HepG2 (cell line): Measurements from ENCODE around the gene GNG10. TPM values are rescaled to one million over a fixed set of nuclear protein-coding genes. Genes with fewer than 3 reads are reported as not detected.

ENCODE experiments used
- ARNT ChIP-seq: fragments of 450-650 bp; IDR thresholded peaks from 2 replicates; pipeline ENCODE4 v1.6.1; 2017
- FOSL2 ChIP-seq: sonication (generic); formaldehyde crosslinking; IDR thresholded peaks from 2 replicates; pipeline ENCODE4 v1.4.0; 2020; ENCODE audit warnings: missing genetic modification reagents
- HDAC1 ChIP-seq: sonication (generic); formaldehyde crosslinking; IDR thresholded peaks from 2 replicates; pipeline ENCODE4 v1.5.1; 2020; ENCODE audit warnings: mild to moderate bottlenecking, missing genetic modification reagents
- IKZF4 ChIP-seq: sonication (generic); formaldehyde crosslinking; IDR thresholded peaks from 2 replicates; pipeline ENCODE4 v1.5.1; 2020; ENCODE audit warnings: borderline replicate concordance, mild to moderate bottlenecking, low read depth, missing genetic modification reagents; ENCODE audit errors: not compliant biosample characterization
- JUND ChIP-seq: sonication (generic); formaldehyde crosslinking; IDR thresholded peaks from 2 replicates; pipeline ENCODE4 v1.8.0; 2022; ENCODE audit warnings: mild to moderate bottlenecking, missing genetic modification reagents
- MAF1 ChIP-seq: sonication (generic); formaldehyde crosslinking; IDR thresholded peaks from 2 replicates; pipeline ENCODE4 v1.5.0; 2020; ENCODE audit warnings: missing genetic modification reagents, borderline replicate concordance
- MATR3 ChIP-seq: sonication (generic); formaldehyde crosslinking; IDR thresholded peaks from 2 replicates; pipeline ENCODE4 v1.4.0; 2020; ENCODE audit warnings: missing genetic modification reagents
- SALL1 ChIP-seq: sonication (generic); formaldehyde crosslinking; IDR thresholded peaks from 2 replicates; pipeline ENCODE4 v1.8.0; 2022; ENCODE audit warnings: mild to moderate bottlenecking, missing genetic modification reagents
- ZMYM4 ChIP-seq: sonication (generic); formaldehyde crosslinking; IDR thresholded peaks from 2 replicates; pipeline ENCODE4 v1.8.1; 2023; ENCODE audit warnings: mild to moderate bottlenecking, missing genetic modification reagents
- ZNF282 ChIP-seq: fragments of 450-650 bp; IDR thresholded peaks from 2 replicates; pipeline ENCODE4 v1.6.1; 2018; ENCODE audit not compliant: partially characterized antibody
- ZNF678 ChIP-seq: sonication (generic); formaldehyde crosslinking; IDR thresholded peaks from 2 replicates; pipeline ENCODE4 v1.4.0; 2020; ENCODE audit warnings: mild to moderate bottlenecking, missing genetic modification reagents
- ZNF747 ChIP-seq: sonication (generic); formaldehyde crosslinking; IDR thresholded peaks from 2 replicates; pipeline ENCODE4 v1.8.1; 2023; ENCODE audit warnings: missing genetic modification reagents, mild to moderate bottlenecking, borderline replicate concordance
- polyA plus RNA-seq, 8 experiments: library from polyadenylated mRNA; depleted of rRNA in 3 of 8; stranded (reverse) in 7 of 8; unstranded in 1 of 8; fragments of >200 nt; fragmentation: Illumina TruSeq in 4 of 8; extraction: Trizol in 4 of 8; gene quantifications; 2 replicates each; pipeline versions ENCODE4 v1.2.1 to v1.2.3, GENCODE V29; 2011 to 2016; ENCODE audit warnings: low read depth in 4 of 8, missing spikeins in 1 of 8, mixed read lengths in 1 of 8; ENCODE audit not compliant: insufficient read depth in 1 of 8
- total RNA-seq, 5 experiments: library from RNA; depleted of rRNA; stranded (reverse); fragments of >200 nt; fragmentation: Illumina TruSeq; extraction: Trizol; gene quantifications; 2 replicates each; pipeline ENCODE4 v1.2.3, GENCODE V29; 2016; ENCODE audit warnings: low read depth in 1 of 5
- TF ChIP-seq, protein P1 (sequence below): fragments of 450-650 bp; IDR thresholded peaks from 2 replicates; pipeline ENCODE4 v1.6.1; 2017; ENCODE audit warnings: mild to moderate bottlenecking
- TF ChIP-seq, protein P2 (sequence below): sonication (generic); formaldehyde crosslinking; IDR thresholded peaks from 2 replicates; pipeline ENCODE4 v1.9.0; 2022; ENCODE audit warnings: missing genetic modification reagents, mild to moderate bottlenecking, borderline replicate concordance
- TF ChIP-seq, protein P3 (sequence below): sonication (generic); formaldehyde crosslinking; IDR thresholded peaks from 2 replicates; pipeline ENCODE4 v1.4.0; 2020; ENCODE audit warnings: missing genetic modification reagents
- TF ChIP-seq, protein P4 (sequence below): IDR thresholded peaks from 2 replicates; pipeline ENCODE4 v1.4.0; 2020; ENCODE audit warnings: mild to moderate bottlenecking, missing genetic modification reagents

GNG10 gene
- total and polyA plus RNA-seq, 2 of the 13 experiments (the other 11 are each of a cell fraction or from before 2014, with no cell fraction given) = 29.8 to 32.4 TPM

DNA sequence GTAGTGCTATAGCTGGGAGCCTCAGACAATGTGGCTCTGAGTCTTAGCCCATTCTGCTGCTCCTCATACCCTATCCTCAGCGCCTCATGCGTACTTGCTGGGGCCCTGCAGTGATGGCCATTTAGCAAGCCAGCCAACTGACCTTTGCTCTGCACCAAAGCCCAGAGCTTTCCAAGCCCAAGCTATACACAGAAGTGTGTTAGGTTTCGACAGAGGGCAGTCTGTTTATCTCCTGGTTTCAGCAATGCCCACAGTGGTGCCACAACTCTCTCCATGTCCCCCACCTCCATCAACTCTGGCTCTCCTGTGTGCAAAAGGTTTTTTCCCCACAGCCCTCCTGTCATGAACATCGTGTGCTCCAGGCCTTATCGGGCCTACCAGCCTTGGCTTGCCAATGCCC lies 16.9 kb downstream of the GNG10 start (continued):
- TF ChIP-seq, protein P1, sequence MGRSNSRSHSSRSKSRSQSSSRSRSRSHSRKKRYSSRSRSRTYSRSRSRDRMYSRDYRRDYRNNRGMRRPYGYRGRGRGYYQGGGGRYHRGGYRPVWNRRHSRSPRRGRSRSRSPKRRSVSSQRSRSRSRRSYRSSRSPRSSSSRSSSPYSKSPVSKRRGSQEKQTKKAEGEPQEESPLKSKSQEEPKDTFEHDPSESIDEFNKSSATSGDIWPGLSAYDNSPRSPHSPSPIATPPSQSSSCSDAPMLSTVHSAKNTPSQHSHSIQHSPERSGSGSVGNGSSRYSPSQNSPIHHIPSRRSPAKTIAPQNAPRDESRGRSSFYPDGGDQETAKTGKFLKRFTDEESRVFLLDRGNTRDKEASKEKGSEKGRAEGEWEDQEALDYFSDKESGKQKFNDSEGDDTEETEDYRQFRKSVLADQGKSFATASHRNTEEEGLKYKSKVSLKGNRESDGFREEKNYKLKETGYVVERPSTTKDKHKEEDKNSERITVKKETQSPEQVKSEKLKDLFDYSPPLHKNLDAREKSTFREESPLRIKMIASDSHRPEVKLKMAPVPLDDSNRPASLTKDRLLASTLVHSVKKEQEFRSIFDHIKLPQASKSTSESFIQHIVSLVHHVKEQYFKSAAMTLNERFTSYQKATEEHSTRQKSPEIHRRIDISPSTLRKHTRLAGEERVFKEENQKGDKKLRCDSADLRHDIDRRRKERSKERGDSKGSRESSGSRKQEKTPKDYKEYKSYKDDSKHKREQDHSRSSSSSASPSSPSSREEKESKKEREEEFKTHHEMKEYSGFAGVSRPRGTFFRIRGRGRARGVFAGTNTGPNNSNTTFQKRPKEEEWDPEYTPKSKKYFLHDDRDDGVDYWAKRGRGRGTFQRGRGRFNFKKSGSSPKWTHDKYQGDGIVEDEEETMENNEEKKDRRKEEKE = no peak
- TF ChIP-seq FOSL2 (CRISPR knock-in tag) (0 out of 2 replicates have a peak, but pooled peaks have one; percentile 25), MATR3 (CRISPR knock-in tag) (no peak), HDAC1 (CRISPR knock-in tag) (no peak), MAF1 (CRISPR knock-in tag) (no peak), JUND (no peak), IKZF4 (no peak), ARNT (no peak), ZNF747 (CRISPR knock-in tag) (no peak), ZNF678 (CRISPR knock-in tag) (no peak), ZNF282 (no peak), SALL1 (CRISPR knock-in tag) (peak; percentile 78), ZMYM4 (peak; percentile 88)
- TF ChIP-seq, protein P2, sequence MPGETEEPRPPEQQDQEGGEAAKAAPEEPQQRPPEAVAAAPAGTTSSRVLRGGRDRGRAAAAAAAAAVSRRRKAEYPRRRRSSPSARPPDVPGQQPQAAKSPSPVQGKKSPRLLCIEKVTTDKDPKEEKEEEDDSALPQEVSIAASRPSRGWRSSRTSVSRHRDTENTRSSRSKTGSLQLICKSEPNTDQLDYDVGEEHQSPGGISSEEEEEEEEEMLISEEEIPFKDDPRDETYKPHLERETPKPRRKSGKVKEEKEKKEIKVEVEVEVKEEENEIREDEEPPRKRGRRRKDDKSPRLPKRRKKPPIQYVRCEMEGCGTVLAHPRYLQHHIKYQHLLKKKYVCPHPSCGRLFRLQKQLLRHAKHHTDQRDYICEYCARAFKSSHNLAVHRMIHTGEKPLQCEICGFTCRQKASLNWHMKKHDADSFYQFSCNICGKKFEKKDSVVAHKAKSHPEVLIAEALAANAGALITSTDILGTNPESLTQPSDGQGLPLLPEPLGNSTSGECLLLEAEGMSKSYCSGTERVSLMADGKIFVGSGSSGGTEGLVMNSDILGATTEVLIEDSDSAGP (CRISPR knock-in tag) = 0 out of 2 replicates have a peak, but pooled peaks have one; percentile 28
- TF ChIP-seq, protein P3, sequence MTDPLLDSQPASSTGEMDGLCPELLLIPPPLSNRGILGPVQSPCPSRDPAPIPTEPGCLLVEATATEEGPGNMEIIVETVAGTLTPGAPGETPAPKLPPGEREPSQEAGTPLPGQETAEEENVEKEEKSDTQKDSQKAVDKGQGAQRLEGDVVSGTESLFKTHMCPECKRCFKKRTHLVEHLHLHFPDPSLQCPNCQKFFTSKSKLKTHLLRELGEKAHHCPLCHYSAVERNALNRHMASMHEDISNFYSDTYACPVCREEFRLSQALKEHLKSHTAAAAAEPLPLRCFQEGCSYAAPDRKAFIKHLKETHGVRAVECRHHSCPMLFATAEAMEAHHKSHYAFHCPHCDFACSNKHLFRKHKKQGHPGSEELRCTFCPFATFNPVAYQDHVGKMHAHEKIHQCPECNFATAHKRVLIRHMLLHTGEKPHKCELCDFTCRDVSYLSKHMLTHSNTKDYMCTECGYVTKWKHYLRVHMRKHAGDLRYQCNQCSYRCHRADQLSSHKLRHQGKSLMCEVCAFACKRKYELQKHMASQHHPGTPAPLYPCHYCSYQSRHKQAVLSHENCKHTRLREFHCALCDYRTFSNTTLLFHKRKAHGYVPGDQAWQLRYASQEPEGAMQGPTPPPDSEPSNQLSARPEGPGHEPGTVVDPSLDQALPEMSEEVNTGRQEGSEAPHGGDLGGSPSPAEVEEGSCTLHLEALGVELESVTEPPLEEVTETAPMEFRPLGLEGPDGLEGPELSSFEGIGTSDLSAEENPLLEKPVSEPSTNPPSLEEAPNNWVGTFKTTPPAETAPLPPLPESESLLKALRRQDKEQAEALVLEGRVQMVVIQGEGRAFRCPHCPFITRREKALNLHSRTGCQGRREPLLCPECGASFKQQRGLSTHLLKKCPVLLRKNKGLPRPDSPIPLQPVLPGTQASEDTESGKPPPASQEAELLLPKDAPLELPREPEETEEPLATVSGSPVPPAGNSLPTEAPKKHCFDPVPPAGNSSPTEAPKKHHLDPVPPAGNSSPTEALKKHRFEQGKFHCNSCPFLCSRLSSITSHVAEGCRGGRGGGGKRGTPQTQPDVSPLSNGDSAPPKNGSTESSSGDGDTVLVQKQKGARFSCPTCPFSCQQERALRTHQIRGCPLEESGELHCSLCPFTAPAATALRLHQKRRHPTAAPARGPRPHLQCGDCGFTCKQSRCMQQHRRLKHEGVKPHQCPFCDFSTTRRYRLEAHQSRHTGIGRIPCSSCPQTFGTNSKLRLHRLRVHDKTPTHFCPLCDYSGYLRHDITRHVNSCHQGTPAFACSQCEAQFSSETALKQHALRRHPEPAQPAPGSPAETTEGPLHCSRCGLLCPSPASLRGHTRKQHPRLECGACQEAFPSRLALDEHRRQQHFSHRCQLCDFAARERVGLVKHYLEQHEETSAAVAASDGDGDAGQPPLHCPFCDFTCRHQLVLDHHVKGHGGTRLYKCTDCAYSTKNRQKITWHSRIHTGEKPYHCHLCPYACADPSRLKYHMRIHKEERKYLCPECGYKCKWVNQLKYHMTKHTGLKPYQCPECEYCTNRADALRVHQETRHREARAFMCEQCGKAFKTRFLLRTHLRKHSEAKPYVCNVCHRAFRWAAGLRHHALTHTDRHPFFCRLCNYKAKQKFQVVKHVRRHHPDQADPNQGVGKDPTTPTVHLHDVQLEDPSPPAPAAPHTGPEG (CRISPR knock-in tag) = no peak
- TF ChIP-seq, protein P4, sequence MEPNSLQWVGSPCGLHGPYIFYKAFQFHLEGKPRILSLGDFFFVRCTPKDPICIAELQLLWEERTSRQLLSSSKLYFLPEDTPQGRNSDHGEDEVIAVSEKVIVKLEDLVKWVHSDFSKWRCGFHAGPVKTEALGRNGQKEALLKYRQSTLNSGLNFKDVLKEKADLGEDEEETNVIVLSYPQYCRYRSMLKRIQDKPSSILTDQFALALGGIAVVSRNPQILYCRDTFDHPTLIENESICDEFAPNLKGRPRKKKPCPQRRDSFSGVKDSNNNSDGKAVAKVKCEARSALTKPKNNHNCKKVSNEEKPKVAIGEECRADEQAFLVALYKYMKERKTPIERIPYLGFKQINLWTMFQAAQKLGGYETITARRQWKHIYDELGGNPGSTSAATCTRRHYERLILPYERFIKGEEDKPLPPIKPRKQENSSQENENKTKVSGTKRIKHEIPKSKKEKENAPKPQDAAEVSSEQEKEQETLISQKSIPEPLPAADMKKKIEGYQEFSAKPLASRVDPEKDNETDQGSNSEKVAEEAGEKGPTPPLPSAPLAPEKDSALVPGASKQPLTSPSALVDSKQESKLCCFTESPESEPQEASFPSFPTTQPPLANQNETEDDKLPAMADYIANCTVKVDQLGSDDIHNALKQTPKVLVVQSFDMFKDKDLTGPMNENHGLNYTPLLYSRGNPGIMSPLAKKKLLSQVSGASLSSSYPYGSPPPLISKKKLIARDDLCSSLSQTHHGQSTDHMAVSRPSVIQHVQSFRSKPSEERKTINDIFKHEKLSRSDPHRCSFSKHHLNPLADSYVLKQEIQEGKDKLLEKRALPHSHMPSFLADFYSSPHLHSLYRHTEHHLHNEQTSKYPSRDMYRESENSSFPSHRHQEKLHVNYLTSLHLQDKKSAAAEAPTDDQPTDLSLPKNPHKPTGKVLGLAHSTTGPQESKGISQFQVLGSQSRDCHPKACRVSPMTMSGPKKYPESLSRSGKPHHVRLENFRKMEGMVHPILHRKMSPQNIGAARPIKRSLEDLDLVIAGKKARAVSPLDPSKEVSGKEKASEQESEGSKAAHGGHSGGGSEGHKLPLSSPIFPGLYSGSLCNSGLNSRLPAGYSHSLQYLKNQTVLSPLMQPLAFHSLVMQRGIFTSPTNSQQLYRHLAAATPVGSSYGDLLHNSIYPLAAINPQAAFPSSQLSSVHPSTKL (CRISPR knock-in tag) = 0 out of 2 replicates have a peak, but pooled peaks have one; percentile 28
